Fibroblast of mammary gland (primary cell): ENCODE results near the gene EFNB1.

Experiments used
- DNase-seq: peaks from one replicate; pipeline ENCODE4 v3.0.0-alpha.2; 2010; ENCODE audit warnings: low read depth
- H3K4me3 ChIP-seq: 2 replicates; pipeline ENCODE4 v1.5.1; 2011; ENCODE audit warnings: low read depth, mild to moderate bottlenecking, low read length, moderate library complexity; ENCODE audit not compliant: control insufficient read depth
- TF ChIP-seq, protein P1 (sequence below): conservative IDR thresholded peaks from 2 replicates; pipeline ENCODE4 v1.5.1; 2011; ENCODE audit warnings: low read depth, low read length, inconsistent platforms; ENCODE audit not compliant: control insufficient read depth, insufficient read depth

EFNB1 gene

DNA sequence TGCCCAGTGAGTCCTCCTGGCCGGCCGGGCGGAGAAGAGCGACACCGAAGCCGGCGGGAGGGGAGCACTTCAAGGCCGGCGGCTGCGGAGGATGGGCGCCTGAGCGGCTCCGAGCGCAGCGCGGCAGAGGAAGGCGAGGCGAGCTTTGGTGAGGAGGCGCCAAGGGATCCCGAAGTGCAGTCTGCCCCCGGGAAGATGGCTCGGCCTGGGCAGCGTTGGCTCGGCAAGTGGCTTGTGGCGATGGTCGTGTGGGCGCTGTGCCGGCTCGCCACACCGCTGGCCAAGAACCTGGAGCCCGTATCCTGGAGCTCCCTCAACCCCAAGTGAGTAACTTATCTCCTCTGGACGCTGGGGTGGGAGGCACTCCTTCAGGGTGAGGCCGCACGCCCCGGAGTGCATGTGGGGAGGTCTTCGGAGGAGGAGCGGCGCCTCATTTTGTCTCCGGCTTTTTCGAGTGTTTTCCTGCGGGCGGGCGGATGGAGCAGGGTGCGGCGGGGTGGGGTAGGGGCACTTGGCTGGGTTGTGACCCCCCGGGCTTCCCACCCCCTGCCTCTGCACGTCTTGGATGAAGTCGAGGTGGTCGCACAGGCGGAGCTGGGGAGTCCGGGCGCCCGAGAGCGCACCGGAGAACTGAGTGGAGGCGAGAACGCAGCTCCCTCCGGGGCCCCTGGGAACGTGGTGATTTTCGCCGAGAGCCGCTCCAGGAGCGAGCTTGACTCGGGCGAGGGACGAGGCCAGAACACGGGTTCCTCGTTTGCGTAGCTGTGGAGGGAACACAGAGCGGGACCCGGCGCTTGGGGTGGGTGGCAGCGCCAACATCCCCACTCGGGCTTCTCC is 979 bp downstream of the EFNB1 start:
- TF ChIP-seq, protein P1, sequence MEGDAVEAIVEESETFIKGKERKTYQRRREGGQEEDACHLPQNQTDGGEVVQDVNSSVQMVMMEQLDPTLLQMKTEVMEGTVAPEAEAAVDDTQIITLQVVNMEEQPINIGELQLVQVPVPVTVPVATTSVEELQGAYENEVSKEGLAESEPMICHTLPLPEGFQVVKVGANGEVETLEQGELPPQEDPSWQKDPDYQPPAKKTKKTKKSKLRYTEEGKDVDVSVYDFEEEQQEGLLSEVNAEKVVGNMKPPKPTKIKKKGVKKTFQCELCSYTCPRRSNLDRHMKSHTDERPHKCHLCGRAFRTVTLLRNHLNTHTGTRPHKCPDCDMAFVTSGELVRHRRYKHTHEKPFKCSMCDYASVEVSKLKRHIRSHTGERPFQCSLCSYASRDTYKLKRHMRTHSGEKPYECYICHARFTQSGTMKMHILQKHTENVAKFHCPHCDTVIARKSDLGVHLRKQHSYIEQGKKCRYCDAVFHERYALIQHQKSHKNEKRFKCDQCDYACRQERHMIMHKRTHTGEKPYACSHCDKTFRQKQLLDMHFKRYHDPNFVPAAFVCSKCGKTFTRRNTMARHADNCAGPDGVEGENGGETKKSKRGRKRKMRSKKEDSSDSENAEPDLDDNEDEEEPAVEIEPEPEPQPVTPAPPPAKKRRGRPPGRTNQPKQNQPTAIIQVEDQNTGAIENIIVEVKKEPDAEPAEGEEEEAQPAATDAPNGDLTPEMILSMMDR: no peak
- H3K4me3 ChIP-seq: peak overlapping the region; percentile 65
- DNase-seq: peak; percentile 12

DNA sequence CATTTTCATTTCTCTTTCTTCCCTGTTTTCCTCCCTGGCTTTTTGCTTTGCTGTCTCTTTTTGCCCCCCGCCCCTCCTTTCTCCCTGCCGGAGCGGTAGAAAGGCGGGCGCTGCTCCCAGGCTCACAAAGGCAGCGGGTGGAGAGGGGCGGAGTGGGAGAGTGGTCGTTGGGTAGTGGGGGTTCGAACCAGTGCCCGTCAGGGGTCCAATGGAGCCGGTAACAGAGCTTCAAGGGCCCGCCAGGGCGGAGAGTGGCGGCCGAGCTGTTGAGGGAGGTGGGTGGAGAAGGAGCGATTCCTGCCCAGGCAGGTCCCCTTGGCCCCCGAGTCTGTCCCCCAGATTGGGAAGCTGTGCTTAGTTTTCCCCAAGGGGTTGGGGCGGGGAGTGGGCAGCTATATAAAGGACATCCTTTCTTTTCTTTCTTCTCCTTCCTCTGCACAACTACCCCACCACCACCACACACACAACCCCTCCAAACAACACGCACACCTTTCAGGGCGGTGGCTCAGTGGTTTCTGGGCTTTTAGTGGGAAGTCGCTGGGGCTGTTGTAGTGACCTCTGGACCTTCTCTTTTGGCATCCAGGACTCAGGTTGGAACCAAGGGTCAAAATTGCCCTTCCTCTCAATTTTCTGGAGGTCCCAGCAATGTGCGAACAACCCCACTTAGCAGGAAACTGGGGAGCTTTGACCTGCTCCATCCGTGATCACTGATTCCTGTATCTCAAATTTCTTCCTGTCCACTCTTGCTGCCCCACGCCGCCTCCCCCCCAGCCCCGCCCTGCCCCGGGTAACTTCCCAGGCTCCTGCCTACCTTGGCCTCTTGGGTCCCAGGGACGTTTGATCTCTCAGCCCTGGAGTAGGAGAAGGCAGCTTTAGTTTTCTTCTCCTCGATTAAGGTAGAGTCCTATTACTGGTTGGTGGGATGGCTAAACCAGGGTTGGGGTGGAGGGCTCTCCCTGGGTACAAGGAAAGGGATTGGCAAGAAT is 1.9 kb downstream of the EFNB1 start:
- H3K4me3 ChIP-seq: peak overlapping the region; percentile 65
- no peak for DNase-seq
- TF ChIP-seq, protein P1: no peak

DNA sequence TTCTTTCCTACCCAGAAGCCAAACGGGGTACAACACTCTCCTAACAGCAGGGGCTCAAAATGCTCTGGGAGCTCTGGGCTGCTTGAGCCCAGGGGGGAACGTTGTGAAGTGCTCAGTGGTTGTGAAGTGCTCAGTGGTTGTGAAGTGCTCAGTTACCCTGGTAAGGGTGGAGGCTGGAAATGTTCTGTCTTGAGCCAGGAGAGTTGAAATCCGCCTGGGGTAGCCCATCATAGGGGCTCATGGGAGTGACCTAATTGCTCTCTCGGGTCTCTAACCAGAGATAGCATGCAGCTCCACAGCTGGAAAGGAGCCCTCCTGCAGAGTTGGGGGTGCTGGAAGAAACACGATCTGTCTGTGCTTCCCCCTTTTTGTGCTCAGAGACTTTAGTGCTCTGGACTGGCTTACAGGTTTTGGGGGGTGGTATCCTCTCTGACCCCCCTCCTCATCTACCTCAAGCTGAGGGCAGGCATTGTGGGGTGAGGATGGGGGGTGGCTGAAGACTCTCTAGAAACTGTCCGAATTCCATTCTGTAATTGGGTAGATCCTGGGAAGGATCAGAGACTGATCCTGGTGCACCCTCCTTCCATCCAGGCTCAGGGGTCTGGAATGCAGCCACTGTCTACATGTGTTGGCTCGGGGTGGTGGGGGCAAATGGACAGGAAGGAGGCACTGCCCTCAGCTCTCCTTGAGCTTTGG is 2.7 kb downstream of the EFNB1 start:
- DNase-seq: no peak
- TF ChIP-seq, protein P1: no peak
- H3K4me3 ChIP-seq: peak overlapping the region; percentile 65

DNA sequence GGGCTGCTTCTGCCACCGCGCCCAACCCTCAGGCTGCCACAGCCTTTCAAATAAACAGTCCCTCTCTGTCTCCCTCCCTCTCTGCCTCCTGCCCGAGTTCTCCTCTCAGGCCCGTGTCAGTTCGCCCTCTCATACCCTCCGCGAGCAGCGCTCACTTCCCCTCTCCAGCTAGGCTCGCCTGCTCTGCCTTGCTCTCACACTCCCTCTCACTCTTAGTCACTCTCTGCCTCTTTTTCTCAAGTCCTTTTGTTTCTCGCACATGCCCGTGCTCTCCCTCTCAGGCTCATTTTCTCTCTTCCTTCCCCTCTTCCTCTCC is 3.2 kb downstream of the EFNB1 start:
- peak; percentile 81 for DNase-seq
- peak overlapping the region; percentile 65 for H3K4me3 ChIP-seq

DNA sequence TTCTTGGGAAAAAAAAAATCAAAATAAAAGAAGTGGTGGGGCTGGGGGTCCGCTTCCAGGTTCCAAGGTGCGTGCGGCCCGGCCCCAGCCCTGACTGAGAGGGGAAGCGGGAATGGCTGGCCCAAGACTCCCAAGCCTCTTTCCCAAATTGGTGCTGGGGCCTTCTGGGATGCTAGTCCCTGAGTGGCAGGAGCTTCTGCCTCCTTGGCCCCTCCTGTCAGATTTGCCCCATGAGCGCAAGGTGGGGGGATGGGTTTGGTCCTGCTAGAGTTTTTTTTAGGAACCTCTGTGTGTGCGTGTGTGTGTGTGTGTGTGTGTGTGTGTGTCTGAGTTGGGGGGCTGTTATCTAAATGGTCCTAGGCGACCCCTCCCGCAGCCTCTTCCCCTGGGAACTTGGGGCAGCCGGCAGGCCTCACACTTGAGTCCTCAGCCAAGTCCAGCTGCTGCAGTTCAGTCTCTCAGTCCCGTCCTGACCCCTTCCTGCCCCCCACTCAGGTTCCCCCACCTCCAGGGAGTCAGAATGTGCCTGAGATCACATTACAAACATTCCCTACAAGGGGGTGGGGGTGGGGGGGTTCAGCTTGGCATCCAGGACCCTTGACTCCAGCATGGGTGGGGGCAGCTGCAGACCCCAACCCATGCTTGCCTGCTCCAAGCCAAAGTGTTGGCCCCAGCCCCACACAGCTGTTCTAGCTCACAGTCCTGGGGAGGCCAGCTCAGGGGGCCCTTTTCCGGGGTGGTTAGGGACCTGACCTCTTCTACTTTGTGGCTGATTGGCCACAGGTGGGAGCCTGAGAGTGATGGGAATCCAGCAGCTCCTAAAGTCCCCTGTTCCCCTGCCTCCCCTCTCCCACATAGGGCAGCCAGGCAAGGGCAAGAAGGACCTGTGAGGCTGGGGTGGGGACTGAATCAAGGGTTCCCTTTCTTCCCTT is 4.0 kb downstream of the EFNB1 start:
- H3K4me3 ChIP-seq: peak overlapping the region; percentile 65
- TF ChIP-seq, protein P1: no peak
- DNase-seq: no peak

More for the DNA sequence above, 3.2 kb downstream of the EFNB1 start:
- TF ChIP-seq, protein P1: no peak

DNA sequence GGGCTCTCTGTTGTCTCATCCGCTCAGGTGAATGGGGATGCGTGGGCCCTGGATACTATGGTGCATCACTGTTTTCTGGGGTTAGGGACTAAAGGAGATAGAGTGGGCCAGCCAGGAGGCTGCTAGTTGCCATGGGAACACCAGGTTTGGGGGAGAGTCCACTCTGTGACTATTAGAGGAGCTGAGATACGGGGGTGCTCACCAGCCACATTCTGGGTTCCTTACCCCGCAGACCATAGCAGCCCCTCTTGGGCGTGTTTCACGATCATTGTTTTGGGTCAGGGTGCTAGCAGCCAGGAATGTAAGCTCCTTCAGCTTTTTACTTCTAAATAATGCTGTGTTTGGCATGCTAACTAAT is 4.6 kb downstream of the EFNB1 start:
- DNase-seq: no peak
- TF ChIP-seq, protein P1: no peak
- no peak overlapping the region for H3K4me3 ChIP-seq
